SU-DHL-6 (cell line): ENCODE measurements around the gene ARHGAP22.

ENCODE experiments used
- CTCF ChIP-seq: fragments of 200-600 bp; sonication (generic); IDR thresholded peaks from one replicate; pipeline ENCODE4 v1.5.1; 2017; ENCODE audit warnings: antibody characterized with exemption, mild to moderate bottlenecking, low read length, moderate library complexity; ENCODE audit not compliant: insufficient read depth, poor library complexity, severe bottlenecking
- EZH2phosphoT487 ChIP-seq: fragments of 200-600 bp; sonication (generic), shearing (Covaris generic); conservative IDR thresholded peaks from 2 replicates; pipeline ENCODE4 v1.6.1; 2018; ENCODE audit warnings: mild to moderate bottlenecking, antibody characterized with exemption, low read length, moderate library complexity, mixed read lengths

DNA sequence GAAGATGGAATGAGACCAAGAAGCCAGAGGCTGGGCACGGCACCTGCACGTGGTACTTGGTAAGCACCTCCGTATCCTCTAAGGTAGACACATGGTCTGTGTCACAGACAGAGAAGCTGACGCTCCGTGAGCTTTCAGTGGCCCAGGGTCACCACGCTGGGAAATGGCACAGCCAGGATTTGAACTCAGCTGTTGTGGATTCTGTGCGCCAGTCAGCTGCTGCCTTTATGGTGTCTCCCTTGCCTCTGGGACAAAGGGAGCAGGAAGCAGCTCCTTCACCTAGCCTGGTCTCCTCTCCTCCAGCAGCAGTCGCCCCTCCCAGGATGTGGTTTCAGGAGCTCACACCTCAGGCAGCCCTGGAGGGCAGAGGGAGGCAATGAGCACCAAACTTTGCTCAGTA is 110.8 kb downstream of the ARHGAP22 start:
- TF ChIP-seq EZH2phosphoT487 = no peak
- TF ChIP-seq CTCF = no peak
